ENCODE results near the gene COPE.
"Not testable (repeated sequence)": the region's sequence is repeated elsewhere in the genome, so short reads cannot be mapped to it uniquely, and the experiment has no call there.

The COPE gene

GRCh38 chr19:18904334-18905057 lies 14.7 kb downstream of the COPE start:
- ChIA-PET POLR2A (no interaction called here), CTCF (interaction anchor here (1.3 kb wide), 1 partner anchor 24 kb away, joined by 4 read pairs; no protein-coding TSS in a partner anchor)
- TF ChIP-seq CTCF (IDR thresholded peaks at IDR 0.05; ENCODE audit: control extremely low read depth, extremely low read depth, low read depth, missing control alignments): no peak
- no peak for DNase-seq (ENCODE audit: extremely low spot score)

GRCh38 chr19:18903156-18904037 lies 15.8 kb downstream of the COPE start:
- ChIA-PET POLR2A (no interaction called here), CTCF (no interaction called here)
- no peak for TF ChIP-seq CTCF (IDR thresholded peaks at IDR 0.05; ENCODE audit: control extremely low read depth, extremely low read depth, low read depth, missing control alignments)
- no peak for DNase-seq (ENCODE audit: extremely low spot score)

- CTCF ChIA-PET; POLR2A ChIA-PET; DNase-seq (ENCODE audit: extremely low spot score): not testable (repeated sequence)
Observed at GRCh38 chr19:18902519-18902918, 16.7 kb downstream of the COPE start.

- ChIA-PET CTCF (no interaction called here), POLR2A (no interaction called here)
- TF ChIP-seq CTCF (IDR thresholded peaks at IDR 0.05; ENCODE audit: control extremely low read depth, extremely low read depth, low read depth, missing control alignments): no peak
- DNase-seq (ENCODE audit: extremely low spot score): no peak
Observed at GRCh38 chr19:18901491-18901890, 17.7 kb downstream of the COPE start.

GRCh38 chr19:18900700-18901481 lies 18.3 kb downstream of the COPE start:
- POLR2A ChIA-PET: no interaction called here
- DNase-seq (ENCODE audit: extremely low spot score): no peak
- no peak for TF ChIP-seq CTCF (IDR thresholded peaks at IDR 0.05; ENCODE audit: control extremely low read depth, extremely low read depth, low read depth, missing control alignments)
- CTCF ChIA-PET: interaction anchor here (1.7 kb wide), 1 partner anchor 451 kb away, joined by 4 read pairs; no protein-coding TSS in a partner anchor

- CTCF ChIA-PET: interaction anchor here (1.7 kb wide), 1 partner anchor 450 kb away, joined by 4 read pairs; no protein-coding TSS in a partner anchor
- no peak for DNase-seq (ENCODE audit: extremely low spot score)
- POLR2A ChIA-PET: no interaction called here
- TF ChIP-seq CTCF (IDR thresholded peaks at IDR 0.05; ENCODE audit: control extremely low read depth, extremely low read depth, low read depth, missing control alignments): no peak
Observed at GRCh38 chr19:18899624-18900560, 19.3 kb downstream of the COPE start.

Data from GM10248 (cell line).